Urinary bladder (tissue), 4 donors: ENCODE measurements around the gene SFSWAP. TPM values are rescaled to one million over a fixed set of nuclear protein-coding genes. Genes with fewer than 3 reads are reported as not detected.
A peak's percentile ranks its signal among the peaks of the same experiment; 100 is the strongest.

Experiments used
- DNase-seq: peaks from one replicate; pipeline ENCODE4 v3.0.0-alpha.2; 2015; ENCODE audit errors: extremely low spot score
- H3K27ac ChIP-seq: one replicate; pipeline ENCODE4 v1.5.1; 2013; ENCODE audit warnings: low read depth, mild to moderate bottlenecking, moderate library complexity
- H3K36me3 ChIP-seq: one replicate; pipeline ENCODE4 v1.6.1; 2013; ENCODE audit warnings: mild to moderate bottlenecking, moderate library complexity; ENCODE audit not compliant: insufficient read depth
- H3K4me1 ChIP-seq: one replicate; pipeline ENCODE4 v1.6.1; 2013; ENCODE audit warnings: mild to moderate bottlenecking, moderate library complexity; ENCODE audit not compliant: insufficient read depth
- H3K4me3 ChIP-seq: one replicate; pipeline ENCODE4 v1.5.1; 2013; ENCODE audit warnings: low read depth, low read length
- WGBS: extraction: QIAGEN DNeasy Blood & Tissue Kit; methylation state at CpG from one replicate; pipeline ENCODE4 v1.1.7; 2013; 5-methylcytosine and 5-hydroxymethylcytosine counted together
- polyA plus RNA-seq: library from polyadenylated mRNA; stranded (reverse); fragments of 200-250 nt; gene quantifications from one replicate; pipeline ENCODE4 v1.2.3, GENCODE V29; 2013
- total RNA-seq: library from RNA; depleted of rRNA; stranded (reverse); fragments of >200 nt; gene quantifications from one replicate; pipeline ENCODE4 v1.2.3, GENCODE V29; 2014
- donor health status: healthy with polysubstance abuse.
- donor health status: healthy.

Gene SFSWAP
- total and polyA plus RNA-seq, 2 donors: 29.0 to 31.6 TPM

- DNase-seq: no peak
- WGBS: 84% methylated on average over 19 of the region's 19 CpGs
Measured at GRCh38 chr12:131793243-131794022, 82.5 kb downstream of the SFSWAP start.

DNA sequence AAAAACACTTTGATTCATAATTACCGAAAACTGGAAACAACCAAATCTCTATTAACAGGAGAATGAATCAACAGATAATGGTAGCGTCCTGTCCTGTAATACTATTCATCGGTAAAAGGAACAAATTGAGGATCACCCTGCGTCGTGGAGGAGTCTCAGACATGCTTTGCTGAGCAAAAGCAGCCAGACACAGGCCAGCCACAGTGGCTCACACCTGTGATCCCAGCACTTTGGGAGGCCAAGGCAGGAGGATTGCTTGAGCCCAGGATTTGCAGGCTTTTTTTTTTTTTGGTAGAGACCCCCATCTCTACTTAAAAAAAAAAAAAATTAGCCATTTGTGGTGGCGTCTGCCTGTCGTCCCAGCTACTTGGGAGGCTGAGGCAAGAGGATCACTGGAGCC, 83.2 kb downstream of the SFSWAP start:
- Histone ChIP-seq H3K4me3 (no peak overlapping the region), H3K27ac (no peak overlapping the region), H3K4me1 (no peaks in the 10 kb centered on the region), H3K36me3 (peaks cover 1% of the 10 kb centered on the region)
- no peak for DNase-seq
- WGBS: 94% methylated on average over 7 of the region's 7 CpGs

More at GRCh38 chr12:131793243-131794022, 82.5 kb downstream of the SFSWAP start:
- Histone ChIP-seq H3K27ac (no peak overlapping the region), H3K4me1 (no peaks in the 10 kb centered on the region), H3K36me3 (no peaks in the 10 kb centered on the region), H3K4me3 (no peak overlapping the region)

DNA sequence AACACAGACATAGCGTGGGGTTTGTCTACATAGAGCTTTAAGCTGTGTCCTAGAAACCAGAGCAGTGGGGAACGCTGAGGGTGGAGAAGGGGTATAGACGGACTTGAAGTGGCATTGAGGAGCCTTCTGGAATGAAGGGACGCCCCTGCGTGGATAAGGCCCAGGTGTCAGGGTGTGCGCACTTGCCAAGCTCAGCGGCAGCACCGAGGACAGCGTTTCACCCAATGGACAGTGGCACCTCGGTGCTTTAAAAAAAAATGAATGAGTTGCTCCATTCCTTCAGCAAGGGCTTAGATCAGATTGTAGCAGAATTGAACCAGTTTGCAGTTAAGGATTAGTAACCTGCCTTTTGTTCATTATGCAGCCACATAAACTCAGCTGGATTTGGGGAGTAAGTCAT, 83.7 kb downstream of the SFSWAP start:
- H3K27ac ChIP-seq: no peak overlapping the region
- no peak overlapping the region for H3K4me3 ChIP-seq
- peaks cover 4% of the 10 kb centered on the region for H3K36me3 ChIP-seq
- 85% methylated on average over 10 of the region's 10 CpGs for WGBS
- no peak for DNase-seq
- no peaks in the 10 kb centered on the region for H3K4me1 ChIP-seq

- DNase-seq: no peak
- 81% methylated on average over 14 of the region's 14 CpGs for WGBS
- H3K4me1 ChIP-seq: no peaks in the 10 kb centered on the region
- H3K36me3 ChIP-seq: peaks cover 4% of the 10 kb centered on the region
- H3K27ac ChIP-seq: no peak overlapping the region
- H3K4me3 ChIP-seq: no peak overlapping the region
Measured at GRCh38 chr12:131795064-131795463, 84.2 kb downstream of the SFSWAP start.

DNA sequence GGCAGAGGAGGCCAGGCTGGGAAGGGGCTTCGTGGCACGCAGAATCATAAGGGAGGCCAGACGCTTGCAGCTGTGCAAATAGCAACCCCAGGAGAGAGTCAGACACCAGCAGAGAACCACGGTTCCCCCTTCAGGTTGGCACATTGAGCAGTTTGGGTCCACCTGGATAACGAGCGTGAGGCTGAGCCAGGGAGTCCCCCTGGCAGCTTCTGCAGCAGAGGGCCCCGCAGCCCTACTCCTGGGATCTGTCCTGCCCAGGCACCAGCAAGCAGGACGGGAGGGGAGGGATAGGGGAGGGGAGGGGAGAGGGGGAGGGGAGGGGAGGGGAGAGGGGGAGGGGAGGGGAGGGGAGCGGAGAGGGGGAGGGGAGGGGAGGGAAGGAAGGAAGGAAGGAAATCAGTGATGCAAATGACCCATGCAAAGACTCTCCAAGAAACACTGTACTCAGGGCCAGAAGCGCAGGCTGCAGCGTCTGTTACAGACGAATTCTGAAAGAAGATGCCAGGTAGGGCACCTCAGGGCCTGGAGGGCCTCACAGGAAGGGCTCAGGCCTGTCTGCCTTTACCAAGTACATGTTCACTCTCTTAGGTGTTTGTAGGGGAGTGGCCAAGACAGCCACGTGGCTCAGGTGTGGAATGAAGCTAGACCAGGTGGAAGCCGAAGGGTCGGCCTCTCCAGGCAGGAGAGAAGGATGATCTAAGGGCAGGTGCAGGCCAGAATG, 85.0 kb downstream of the SFSWAP start:
- Histone ChIP-seq H3K4me3 (no peak overlapping the region), H3K4me1 (no peaks in the 10 kb centered on the region), H3K27ac (no peak overlapping the region), H3K36me3 (peaks cover 4% of the 10 kb centered on the region)
- 70% methylated on average over 13 of the region's 15 CpGs for WGBS
- peak; percentile 7 for DNase-seq

GRCh38 chr12:131796411-131796736, 85.5 kb downstream of the SFSWAP start:
- DNase-seq: no peak
- no peaks in the 10 kb centered on the region for H3K4me1 ChIP-seq
- WGBS: 93% methylated on average over 6 of the region's 6 CpGs
- H3K36me3 ChIP-seq: peaks cover 4% of the 10 kb centered on the region
- no peak overlapping the region for H3K27ac ChIP-seq
- no peak overlapping the region for H3K4me3 ChIP-seq

- Histone ChIP-seq H3K27ac (no peak overlapping the region), H3K4me1 (no peaks in the 10 kb centered on the region), H3K4me3 (no peak overlapping the region), H3K36me3 (peaks cover 4% of the 10 kb centered on the region)
- 90% methylated on average over 28 of the region's 28 CpGs for WGBS
- no peak for DNase-seq
Measured at GRCh38 chr12:131796754-131797587, 86.1 kb downstream of the SFSWAP start.

DNA sequence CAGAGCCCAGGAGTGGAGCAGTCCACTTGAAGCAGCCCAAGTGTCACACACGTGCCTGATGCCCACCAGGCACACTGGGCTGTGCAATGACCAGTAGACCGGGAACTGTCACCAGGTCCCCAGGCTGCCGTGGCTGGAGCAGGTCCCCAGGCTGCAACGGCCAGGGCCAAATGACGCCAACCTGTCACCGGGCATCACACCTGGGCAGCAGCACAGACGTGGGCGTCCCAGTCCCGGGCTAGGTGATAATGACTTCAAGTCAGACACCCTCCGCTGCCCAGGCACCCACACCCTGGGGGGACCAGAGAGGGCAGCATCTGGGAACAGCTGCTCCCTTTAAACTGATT, 86.7 kb downstream of the SFSWAP start:
- peaks cover 4% of the 10 kb centered on the region for H3K36me3 ChIP-seq
- H3K4me3 ChIP-seq: no peak overlapping the region
- 87% methylated on average over 10 of the region's 10 CpGs for WGBS
- H3K27ac ChIP-seq: no peak overlapping the region
- no peak for DNase-seq
- no peaks in the 10 kb centered on the region for H3K4me1 ChIP-seq

DNA sequence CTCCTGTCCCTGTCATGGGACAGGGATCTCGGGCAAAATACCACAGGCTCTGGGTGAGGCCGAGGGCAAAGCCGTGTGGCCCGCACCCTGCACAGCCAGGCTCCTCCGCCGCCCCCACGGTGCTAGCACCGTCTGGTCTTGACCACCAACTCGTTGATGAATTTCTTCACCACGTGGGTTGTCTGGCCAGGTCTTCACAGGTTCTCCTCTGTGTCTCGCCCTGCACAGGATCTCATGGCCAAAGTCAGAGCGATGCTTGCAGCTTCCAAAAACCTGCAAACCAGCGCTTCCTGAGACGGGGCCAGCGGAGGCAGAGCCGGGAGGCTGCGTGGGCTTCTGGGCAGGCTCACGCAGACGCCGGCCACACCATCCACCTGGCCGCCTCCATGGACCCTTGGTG, 88.3 kb downstream of the SFSWAP start:
- Histone ChIP-seq H3K4me1 (no peaks in the 10 kb centered on the region), H3K36me3 (peaks cover 4% of the 10 kb centered on the region), H3K4me3 (no peak overlapping the region), H3K27ac (no peak overlapping the region)
- WGBS: 93% methylated on average over 21 of the region's 21 CpGs
- DNase-seq: no peak

- 88% methylated on average over 29 of the region's 29 CpGs for WGBS
- H3K36me3 ChIP-seq: peaks cover 4% of the 10 kb centered on the region
- no peak for DNase-seq
Measured at GRCh38 chr12:131799828-131800593, 89.1 kb downstream of the SFSWAP start.

GRCh38 chr12:131800594-131801135, 89.8 kb downstream of the SFSWAP start:
- Histone ChIP-seq H3K36me3 (peaks cover 4% of the 10 kb centered on the region), H3K27ac (no peak overlapping the region), H3K4me3 (no peak overlapping the region), H3K4me1 (no peaks in the 10 kb centered on the region)
- WGBS: 85% methylated on average over 20 of the region's 20 CpGs
- DNase-seq: no peak

More at GRCh38 chr12:131799828-131800593, 89.1 kb downstream of the SFSWAP start:
- Histone ChIP-seq H3K4me3 (no peak overlapping the region), H3K4me1 (no peaks in the 10 kb centered on the region), H3K27ac (no peak overlapping the region)

DNA sequence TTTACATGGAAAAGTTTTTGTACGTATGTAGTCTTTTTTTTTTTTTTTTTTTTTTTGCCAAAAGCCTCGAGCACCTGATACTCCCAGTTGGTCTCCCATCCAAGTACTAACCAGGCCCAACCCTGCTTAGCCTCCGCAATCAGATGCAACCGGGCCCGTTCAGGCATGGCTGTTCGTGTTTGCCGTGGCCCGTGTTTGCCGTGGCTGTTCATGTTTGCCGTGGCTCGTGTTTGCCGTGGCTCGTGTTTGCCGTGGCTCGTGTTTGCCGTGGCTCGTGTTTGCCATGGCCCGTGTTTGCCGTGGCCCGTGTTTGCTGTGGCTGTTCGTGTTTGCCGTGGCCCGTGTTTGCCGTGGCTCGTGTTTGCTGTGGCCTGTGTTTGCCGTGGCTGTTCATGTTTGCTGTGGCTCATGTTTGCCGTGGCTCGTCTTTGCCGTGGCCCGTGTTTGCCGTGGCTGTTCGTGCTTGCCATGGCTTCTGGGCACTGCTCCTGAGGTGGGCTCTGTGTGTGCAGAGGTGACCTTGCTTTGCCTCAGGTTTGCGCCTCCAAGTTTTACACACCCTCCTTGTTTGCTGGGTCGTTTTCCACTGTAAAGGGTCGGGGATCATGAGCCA, 90.5 kb downstream of the SFSWAP start:
- no peak overlapping the region for H3K27ac ChIP-seq
- H3K4me1 ChIP-seq: no peaks in the 10 kb centered on the region
- 78% methylated on average over 35 of the region's 35 CpGs for WGBS
- no peak for DNase-seq
- H3K4me3 ChIP-seq: no peak overlapping the region
- peaks cover 4% of the 10 kb centered on the region for H3K36me3 ChIP-seq
